ENCODE measurements around the gene LTBP2.
A peak's percentile ranks its signal among the peaks of the same experiment; 100 is the strongest.

LTBP2 gene

DNA sequence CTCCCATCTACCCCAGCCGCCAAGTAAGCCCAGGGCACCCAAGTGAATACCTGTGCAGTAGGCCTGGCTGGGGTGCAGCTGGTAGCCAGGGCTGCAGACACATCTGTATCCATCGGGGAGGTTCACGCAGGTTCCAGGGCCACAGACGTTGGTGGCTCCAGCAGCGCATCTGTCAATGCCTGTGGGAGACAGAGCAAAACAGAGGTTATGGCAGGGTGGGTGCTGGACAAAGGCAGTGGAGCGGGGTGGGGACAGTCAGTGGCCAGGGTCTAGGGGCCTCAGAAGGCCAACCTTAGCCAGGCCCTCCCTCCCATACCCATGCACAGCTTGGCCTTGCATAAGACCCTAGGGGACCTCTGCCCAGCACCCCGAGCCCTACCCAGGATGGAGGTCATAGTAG lies 89.3 kb downstream of the LTBP2 start:
- no peak for DNase-seq

DNA sequence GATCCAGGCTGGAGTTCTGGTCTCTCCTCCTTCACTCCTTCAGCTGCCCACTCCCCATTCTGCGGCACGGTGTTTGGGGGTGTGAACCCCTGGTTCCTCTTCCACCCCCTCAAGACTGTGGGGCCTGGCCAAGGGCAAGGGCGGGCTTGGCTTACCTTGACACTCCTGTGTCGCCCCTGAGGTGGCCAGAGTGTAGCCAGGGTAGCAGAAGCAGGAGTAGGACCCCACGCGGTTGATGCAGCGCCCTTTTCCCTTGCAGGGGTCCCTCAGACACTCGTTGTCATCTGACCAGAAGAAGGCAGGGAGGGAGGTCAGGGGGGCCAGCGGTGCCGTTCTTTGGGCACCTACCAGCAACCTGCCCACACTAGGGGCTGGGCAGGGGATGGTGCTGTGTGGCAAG lies 90.3 kb downstream of the LTBP2 start:
- no peak for DNase-seq

DNA sequence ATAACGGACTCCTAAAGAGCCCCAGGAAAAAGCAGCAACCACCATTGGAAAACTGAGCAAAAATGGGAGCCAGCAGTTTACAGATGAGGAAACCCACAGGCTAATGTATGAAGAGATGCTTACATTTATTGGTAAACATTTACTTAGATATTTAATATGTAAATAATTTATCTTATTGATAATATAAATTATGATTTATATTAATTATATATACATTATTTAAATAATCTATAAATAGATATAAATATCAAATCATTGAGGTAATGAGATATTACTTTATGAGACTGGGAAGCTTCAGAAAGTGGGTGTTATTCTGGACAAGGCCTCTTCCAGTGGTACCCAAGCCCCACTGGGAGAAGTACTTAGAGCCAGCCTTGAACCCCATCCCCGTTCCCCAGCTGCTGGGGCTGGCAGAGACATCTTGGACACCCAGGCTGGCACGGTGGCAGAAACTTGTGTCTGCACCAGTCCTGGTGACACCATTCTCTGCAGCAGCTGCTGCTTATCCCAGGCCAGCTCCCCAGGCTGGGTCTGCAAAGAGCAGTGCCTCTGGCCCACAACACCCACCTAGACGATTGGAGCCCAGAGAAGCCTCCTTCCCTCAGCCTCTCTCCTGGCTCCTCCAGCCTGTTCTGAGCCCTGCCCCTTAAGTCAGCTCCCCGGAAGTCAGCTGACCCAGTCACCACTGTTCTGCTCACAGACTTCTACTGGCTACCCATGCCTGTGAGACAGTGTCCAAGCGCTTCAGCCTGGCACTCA lies 92.5 kb downstream of the LTBP2 start:
- no peak for DNase-seq

DNA sequence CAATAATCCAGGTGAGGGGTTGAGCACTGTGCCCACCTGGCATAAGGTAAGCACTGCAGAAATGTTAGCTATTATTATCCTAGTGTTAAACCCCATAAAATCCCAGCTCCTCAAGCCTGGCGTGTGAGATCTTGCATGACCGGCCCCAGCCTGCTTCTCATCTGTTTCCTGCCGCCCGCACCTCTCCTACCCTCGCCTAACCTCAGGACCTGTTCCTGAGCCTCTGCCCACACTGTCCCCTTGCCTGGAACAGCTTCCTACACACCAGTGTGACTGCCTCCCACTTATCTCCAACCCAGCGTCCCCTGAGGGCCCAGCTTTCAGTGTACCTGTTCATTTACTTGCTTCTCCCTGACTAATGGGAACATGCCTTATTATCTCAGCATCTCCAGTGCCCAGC lies 93.8 kb downstream of the LTBP2 start:
- no peak for DNase-seq

DNA sequence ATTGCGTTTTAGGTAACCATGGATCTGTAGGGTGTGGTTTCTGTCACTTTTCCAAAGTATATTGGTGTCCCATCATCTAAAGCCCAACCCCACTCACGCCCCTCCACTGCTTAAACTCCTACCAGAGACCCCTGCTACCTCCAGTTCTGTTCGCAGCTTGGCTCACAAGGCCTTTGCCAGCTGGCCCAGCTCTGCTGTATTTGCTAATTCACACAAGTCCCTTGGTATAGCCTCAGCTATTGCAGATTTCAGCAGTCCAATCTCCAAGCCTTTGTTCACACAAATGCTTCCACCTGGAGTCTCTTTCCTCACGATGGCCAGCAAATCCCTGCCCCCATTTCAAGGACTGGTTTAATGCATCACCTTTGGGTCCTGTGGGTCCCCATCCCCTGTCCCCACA lies 94.3 kb downstream of the LTBP2 start:
- no peak for DNase-seq

DNA sequence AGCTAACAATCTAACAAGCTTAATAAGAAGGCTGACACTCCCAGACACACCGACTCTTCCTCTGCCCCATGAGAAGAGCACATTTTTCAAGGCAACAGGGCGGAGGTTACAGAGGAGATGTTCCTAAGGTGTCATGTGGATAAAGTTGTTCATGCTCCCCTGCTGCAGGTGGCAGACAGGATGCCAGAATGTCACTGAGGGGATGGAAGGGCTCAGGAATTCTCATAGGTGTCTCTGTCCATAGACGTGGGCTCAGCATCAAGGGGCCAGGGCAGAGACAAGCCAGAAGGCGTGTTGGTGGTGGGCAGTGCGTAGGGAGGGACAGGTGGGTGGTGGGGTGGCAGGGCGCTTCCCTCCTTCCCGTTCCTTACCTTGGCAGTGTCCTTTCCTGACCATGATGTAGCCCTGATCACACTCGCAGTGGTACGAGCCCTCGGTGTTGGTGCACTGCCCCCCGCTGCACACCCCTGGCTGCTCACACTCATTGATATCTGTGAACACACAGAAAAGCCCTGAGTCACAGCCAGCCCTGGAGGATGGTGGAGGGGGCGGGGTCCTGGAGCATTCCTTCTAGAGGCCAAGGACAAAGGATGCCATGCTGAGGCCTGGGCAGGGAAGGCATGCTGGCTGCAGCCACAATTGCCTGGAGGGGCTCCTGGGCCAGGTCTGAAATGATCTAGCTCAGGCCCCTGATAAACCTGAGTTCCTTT lies 95.4 kb downstream of the LTBP2 start:
- DNase-seq, result no peak

DNA sequence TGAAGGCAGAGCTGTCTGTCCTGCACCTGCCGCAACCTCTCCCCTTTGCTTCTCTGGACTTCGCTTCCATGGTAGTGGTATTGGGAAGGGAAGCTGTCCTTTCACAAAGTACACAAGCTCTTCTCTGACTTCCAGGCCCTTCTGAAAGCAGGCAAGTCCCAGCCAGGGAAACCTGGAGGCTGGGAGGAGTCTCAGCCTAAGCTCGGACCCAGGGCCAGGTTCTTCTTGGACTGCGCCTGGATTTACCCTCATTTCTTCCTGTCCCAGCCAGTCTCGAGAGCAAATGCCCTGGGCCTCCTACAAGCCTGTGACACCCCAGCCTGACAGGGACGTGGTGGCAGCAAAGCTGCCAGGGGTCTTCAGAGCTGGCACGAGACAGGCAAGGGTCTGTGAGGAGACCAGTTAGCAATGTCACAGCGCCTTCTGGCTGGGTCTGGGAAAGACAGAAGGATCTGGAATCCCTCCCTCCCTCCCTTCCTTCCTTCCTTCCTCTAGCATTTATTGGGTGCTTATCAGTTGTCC lies 96.1 kb downstream of the LTBP2 start:
- DNase-seq, result no peak

DNA sequence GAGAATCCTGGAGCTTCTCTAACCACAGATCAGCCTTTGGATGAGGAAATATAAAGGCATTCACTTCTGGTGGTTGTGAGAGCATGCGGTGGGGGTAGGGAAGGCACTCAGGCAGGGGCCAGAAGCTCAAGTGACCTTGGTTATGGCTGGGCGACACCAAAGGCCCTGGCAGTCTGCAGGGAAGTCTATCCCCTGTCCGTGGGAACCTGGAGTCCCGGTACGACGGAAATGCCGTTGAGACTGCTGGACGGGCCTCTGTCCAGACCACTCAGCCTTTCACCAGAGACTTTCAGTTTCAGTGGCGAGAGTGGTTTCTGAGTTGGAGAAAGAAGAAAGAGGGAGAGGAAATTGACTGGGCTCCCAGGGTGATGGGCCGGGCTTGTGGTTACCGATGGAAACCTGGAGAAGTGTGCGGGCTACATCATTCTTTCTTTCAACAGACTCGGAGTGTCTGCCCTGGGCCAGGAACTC lies 97.5 kb downstream of the LTBP2 start:
- DNase-seq, result peak; percentile 74

DNA sequence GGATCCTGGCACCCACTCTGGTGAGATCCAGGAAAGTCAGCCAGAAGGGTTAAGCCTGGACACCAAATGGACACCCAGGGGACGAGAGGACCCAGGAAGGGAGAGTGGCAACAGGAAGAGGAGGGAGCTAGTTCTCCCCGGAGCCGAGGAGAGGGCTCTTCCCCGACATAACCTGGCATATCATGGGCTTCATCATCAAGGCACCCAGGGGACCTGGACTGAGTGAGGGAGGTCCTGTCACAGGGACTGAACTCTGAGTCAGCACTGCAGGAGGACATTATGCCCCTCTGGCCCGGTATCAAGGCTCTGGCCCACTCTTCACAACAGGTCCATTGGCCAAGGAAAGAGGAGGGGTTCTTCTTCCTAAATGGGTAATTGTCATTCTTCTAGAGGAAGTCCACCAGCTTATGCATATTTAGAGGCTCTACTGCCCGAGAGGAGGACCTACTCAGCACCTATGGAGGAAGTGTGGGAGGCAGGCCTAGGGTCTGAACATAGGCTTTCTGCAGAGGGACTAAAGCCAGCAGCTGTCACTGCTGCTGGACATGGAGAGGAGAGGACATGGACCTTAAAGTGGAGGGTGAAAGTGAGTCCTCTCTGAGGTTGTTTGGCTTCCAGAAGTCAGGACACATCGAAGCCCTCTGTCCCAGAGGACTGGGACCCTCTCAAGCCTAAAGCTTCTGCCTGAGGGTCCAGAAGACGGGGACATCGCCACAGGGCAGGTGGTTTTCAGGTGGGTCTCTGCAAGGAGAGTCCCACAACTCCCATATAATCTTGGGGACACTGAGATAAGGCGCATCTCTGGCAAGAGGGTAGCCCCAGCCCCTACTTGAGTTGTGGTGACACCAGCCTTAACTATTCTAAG lies 99.8 kb downstream of the LTBP2 start:
- no peak for DNase-seq

DNA sequence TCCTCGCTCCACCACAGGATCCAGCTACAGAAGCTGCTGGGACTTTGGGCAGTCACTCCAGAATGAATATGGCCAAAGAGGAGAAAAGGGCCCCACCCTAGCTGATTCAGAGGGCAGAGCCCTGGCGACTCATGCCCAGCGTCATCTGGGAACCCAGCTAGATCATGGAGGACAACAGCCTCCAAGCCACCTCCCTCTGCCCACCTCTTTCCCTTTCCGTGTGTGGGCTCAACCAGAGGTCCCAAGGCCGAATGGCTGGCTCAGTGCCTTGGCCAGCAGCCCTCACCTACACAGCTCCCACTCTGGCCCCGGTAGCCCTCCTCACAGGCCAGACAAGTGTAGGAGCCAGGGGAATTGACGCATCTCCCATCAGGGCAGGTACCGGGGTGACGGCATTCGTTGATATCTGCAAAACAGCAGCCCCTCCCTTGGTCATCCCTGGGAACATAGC lies 101.1 kb downstream of the LTBP2 start:
- no peak for DNase-seq

DNA sequence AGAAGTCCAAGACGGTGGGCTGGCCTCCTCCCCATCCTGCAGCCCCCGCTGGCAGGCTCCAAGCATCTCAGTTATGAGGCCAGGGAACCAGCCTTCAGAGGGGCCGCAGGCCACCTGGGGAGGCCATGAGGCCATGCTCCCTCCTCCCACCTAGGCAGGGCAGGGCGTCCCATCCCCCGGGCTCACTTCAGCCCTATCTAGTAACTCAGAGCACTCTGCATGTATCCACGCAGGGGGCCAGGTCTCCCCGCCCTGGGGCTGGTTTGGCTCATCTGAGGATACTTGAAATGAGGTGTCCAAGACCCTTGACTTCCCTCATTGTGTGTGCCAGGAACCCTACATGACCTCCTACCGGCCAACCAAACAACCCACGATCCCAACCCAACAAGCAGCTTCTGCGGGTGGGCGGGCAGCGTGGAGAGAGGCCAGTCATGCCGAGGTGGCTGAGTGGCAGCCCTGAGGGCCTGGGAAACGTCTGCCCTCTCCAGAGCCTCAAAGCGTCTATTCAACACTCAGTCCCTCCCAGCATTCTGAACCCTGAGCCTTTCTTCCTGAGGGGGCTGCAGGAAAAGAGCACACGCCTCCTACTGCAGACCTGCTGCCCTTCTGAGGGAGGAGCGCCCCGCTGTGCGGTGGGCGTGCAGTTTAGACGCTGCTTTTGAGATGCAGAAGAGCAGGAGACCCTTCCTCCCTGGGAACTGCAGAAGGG lies 101.7 kb downstream of the LTBP2 start:
- DNase-seq, result no peak

DNA sequence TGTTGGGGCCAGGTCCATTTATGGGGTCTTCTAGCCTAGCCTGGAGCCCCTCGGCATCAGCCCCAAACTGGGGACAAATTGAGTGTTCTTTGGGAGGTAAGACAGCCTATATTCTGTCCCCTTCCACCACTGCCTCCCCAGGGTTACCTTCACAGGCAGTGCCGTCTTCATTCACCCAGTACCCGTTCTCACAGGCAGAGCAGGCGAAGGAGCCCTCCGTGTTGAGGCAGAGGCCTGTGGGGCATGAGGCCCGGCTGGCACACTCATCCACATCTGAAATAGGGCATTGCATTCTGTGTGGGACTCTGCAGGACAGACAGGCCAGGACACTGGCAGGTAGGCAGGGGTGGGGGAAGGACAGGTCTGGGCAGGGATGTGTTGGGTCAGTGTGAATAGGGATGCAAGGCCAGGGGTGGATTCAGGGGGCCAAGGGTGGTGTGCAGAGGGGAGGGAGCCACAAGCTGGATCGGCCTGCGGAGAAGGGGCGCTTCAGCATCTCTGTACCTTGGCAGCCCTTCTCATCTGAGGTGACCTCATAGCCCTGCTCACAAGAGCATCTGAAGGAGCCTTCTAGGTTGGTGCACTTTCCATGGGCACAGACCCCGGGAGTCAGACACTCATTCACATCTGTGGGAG lies 102.3 kb downstream of the LTBP2 start:
- DNase-seq, result no peak

DNA sequence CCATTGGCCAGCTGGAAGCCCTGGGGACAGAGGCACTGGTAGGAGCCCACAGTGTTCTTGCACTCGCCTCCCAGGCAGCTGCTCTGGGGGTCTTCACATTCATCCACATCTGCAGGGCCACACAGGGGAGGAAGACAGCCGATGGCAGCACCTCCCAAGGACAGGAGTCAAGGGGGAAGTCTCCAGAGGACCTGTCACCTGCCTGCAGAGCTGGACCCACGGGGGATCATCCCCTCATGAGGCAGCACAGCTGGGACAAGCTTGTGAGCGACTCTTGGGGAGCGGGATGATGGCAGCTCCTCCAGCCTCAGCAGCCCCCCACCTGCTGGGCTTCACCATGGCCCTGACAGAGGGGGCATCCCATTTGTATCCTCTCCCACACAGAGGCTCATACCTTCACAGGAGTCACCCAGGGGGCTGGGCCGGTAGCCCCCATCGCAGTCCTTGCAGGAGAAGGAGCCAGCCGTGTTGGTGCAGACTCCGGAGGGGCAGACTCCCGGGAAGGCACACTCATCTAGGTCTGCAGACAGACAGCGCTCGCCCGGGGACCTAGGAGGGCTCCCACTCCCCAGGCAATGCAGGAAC lies 103.1 kb downstream of the LTBP2 start:
- DNase-seq, result no peak

DNA sequence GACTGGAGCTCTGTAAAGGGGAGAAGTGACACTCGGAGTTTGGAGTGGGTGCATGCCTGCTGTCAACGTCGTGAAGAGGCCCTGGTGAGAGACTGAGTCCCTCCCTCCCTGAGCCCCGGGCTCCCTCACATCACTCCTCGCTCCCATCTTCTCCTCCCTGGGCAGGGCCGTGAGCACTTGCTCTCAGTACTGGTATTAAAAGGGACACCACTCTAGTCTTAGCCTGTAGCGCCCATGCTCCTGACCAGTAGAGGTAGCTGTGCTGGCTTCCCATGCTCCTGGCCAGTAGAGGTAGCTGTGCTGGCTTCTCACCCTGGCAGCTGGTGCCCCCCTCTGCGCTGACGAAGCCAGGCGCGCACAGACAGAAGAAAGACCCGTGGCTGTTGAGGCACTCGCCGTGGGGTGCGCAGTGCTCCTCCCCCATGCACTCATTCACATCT lies 103.7 kb downstream of the LTBP2 start:
- DNase-seq, result peak; percentile 51

DNA sequence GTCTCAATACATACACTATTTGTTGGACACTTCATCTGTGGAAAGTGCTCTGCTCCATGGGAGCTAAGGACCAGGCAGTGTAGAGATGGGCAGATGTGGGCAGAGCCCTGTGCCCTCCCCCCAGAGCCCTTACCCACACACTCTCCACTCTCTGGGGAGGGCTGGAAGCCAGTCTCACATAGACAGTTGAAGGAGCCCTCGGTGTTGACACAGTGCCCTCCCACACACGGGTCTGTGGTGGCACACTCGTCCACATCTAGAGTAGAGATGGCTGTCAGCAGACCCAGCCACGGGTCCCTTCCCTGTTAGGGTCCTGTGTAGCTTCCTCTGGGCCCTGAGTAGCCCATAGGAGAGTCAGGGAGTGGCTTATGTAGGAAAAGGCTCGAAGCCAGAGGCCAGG lies 104.2 kb downstream of the LTBP2 start:
- DNase-seq, result no peak

DNA sequence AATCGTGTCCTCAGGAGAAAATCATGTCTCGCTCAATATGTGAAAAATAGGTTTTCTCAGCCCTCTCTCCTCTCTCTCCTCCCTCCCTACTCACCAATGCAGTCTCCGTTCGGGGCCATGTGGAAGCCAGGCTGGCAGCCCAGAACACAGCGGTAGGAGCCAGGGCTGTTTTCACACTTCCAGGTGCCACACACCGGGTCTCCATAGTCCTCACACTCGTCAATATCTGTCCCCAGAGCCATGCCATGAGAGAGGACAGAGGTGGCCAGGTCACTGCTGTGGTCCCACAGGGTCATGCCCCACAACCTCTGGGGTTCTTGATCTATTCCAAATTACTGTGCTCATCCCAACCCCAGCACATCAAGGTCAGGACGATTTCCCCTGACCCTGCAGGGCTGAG lies 105.0 kb downstream of the LTBP2 start:
- no peak for DNase-seq

DNA sequence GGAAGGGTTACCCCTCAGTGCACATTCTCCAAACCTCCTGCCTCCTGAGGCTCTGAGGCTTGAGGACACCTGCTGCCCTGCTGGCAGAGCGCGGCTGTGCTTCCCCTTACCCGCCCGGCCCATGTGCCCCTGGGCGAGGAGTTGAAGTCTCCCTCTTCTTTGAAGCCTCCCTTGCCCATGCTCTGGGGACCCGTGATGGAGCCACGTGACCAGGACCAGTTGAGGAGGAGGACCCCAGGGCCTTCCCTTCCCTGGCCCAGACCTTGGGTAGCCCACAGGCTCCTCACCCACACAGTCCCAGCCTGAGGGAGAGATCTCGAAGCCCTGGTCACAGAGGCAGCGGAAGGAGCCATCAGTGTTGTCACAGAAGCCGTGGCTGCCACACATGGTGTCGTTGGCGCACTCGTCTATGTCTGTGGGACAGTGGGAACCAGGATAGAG lies 105.6 kb downstream of the LTBP2 start:
- DNase-seq, result peak; percentile 25

DNA sequence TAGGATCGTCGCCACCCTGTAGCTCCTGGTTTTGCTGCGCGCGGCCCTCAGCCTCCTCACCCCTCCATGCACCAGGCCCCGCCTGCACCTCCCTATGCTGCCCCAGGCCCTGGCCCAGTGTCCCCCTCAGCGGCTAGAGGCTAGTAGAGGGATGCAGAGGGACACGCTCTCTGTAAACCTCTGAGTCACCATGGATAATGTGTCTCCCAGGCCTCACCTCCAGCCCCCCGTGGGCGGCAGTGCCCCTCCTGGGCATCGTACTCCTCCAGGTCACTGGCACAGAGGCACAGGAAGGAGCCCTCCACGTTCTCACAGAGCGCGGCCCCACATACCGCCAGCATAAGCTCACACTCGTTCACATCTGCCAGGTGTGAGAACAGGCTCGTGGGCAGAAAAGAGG lies 106.2 kb downstream of the LTBP2 start:
- no peak for DNase-seq

DNA sequence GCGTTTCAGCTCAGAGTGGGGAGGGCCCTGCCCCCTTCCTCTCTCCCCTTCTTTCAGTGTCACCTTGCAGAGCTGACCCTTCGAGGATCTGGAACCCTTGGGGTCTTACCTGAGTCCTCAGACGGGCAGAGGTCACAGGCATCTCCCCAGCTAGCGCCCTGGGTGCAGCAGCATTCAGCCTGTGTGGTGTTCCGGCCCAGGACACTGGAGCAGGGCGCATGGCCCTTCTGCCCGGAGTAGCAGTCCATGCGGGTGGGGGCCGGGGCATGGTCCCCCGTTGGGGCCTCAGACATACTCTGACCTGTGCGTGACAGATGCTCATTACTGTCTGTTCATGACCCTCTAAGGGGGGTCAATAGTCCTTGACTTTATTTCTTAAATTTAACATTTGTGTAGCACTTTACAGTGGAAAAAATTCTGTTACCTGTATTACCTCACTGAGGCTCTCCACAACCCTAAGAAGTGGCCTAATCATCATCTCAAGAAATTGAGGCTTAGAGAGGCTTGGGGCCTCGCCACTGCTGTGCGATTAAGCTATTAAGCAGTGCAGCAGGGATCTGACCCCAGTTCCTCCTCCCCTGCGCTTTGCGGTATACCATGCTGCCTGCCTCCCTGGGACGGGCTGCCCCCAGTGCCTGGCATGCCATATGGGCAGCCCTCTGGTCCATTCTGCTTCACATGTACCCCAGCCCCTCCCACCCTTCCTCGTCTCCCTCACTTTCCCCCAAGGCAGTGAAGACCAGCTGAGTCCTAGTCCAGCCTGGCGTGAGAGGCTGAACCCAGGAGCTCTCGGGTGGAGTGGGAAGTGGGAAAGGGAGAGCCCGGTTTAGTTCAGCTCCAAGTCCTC lies 106.9 kb downstream of the LTBP2 start:
- DNase-seq, result no peak

DNA sequence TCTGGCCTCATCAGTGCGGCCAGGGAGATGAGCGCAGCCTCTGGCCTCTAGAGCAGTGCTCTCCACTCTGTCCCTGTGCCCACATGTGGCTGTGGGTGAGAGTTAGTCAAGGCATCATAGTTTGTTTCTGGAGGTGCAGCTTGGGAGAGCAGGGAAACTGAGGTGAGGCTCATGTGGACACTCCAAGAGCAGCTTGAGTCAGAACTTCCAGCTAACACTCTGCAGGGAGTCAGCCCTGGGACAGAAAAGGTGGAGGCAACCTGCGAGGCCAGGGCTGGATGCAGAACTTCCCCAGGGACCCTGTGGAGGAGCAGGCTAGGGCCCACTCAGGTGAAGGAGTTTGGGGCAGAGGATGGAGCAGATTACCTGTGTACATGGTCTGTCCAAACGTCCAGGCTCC lies 107.6 kb downstream of the LTBP2 start:
- no peak for DNase-seq

DNA sequence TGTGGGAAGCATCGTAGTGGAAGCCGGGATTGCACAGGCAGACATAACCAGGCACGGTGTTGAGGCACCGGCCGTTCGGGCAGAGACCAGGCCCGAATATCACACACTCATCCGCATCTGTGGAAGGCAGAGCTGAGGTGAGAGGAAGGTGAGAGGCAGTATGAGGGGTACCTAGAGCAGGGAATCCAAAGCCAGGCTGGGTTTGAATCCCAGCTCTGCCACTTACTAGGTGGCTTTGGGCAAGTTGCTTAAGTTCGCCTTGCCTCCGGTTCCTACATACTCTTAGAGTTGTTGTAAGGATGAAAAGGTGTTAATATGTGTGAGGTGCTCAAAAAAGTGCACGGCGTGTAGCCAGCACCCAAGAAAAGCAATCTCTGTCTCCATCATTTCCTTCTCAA lies 108.1 kb downstream of the LTBP2 start:
- no peak for DNase-seq
